GM23338 (cell line): Measurements from ENCODE around the gene SEZ6L. TPM values are rescaled to one million over a fixed set of nuclear protein-coding genes. Genes with fewer than 3 reads are reported as not detected.

Experiments used
- ATAC-seq: fragments of 200-7000 bp; cut with Tn5 transposase; 3 replicates; pipeline ENCODE4 v1.9.1; 2020
- DNase-seq: peaks from one replicate; pipeline ENCODE4 v3.0.0-alpha.2; 2015; ENCODE audit warnings: low spot score
- H2AFZ ChIP-seq: fragments of 200-600 bp; sonication (generic); 2 replicates; pipeline ENCODE4 v1.8.0; 2016; ENCODE audit warnings: antibody characterized with exemption, mild to moderate bottlenecking, moderate library complexity
- H3F3A ChIP-seq: fragments of 200-600 bp; sonication (generic); replicated peaks from 2 replicates; pipeline ENCODE4 v1.8.0; 2017; ENCODE audit warnings: antibody characterized with exemption, mixed run types, low read depth
- H3K27ac ChIP-seq: fragments of 200-600 bp; sonication (generic); 2 replicates; pipeline ENCODE4 v1.6.1; 2016; ENCODE audit warnings: low read depth
- H3K27me3 ChIP-seq: fragments of 200-600 bp; sonication (generic); 2 replicates; pipeline ENCODE4 v1.8.0; 2016; ENCODE audit warnings: mild to moderate bottlenecking, mixed run types, moderate library complexity; ENCODE audit not compliant: insufficient read depth
- H3K36me3 ChIP-seq: fragments of 200-600 bp; sonication (generic); 2 replicates; pipeline ENCODE4 v1.8.0; 2016; ENCODE audit warnings: mild to moderate bottlenecking; ENCODE audit not compliant: insufficient read depth
- H3K4me1 ChIP-seq: fragments of 200-600 bp; sonication (generic); 2 replicates; pipeline ENCODE4 v1.8.0; 2016; ENCODE audit warnings: mild to moderate bottlenecking, moderate library complexity; ENCODE audit not compliant: insufficient read depth
- H3K4me2 ChIP-seq: fragments of 200-600 bp; sonication (generic); 2 replicates; pipeline ENCODE4 v1.7.1; 2017; ENCODE audit warnings: mixed run types
- H3K4me3 ChIP-seq: fragments of 200-600 bp; sonication (generic); 2 replicates; pipeline ENCODE4 v1.6.1; 2016; ENCODE audit warnings: mixed run types
- H3K79me2 ChIP-seq: fragments of 200-600 bp; sonication (generic); replicated peaks from 2 replicates; pipeline ENCODE4 v1.8.0; 2017; ENCODE audit warnings: mild to moderate bottlenecking; ENCODE audit not compliant: insufficient read depth
- H3K9me2 ChIP-seq: fragments of 200-600 bp; sonication (generic); 2 replicates; pipeline ENCODE4 v1.8.0; 2017; ENCODE audit not compliant: insufficient read depth
- H4K20me1 ChIP-seq: fragments of 200-600 bp; sonication (generic); replicated peaks from 2 replicates; pipeline ENCODE4 v1.8.0; 2017; ENCODE audit warnings: mild to moderate bottlenecking; ENCODE audit not compliant: insufficient read depth
- H3K27ac Mint-ChIP-seq: 2 replicates; pipeline ENCODE4 v1.8.0; 2020; ENCODE audit warnings: inconsistent platforms, mild to moderate bottlenecking, moderate library complexity, mixed read lengths
- H3K27me3 Mint-ChIP-seq: 3 replicates; pipeline ENCODE4 v1.8.0; 2022; ENCODE audit warnings: low read depth, mild to moderate bottlenecking, moderate library complexity, mixed read lengths, inconsistent platforms; ENCODE audit not compliant: insufficient read depth, poor library complexity
- H3K36me3 Mint-ChIP-seq: 3 replicates; pipeline ENCODE4 v1.8.0; 2021; ENCODE audit warnings: low read depth, mild to moderate bottlenecking, inconsistent platforms, moderate library complexity, mixed read lengths
- H3K4me1 Mint-ChIP-seq: 3 replicates; pipeline ENCODE4 v1.8.0; 2020; ENCODE audit warnings: mild to moderate bottlenecking, inconsistent platforms, mixed read lengths
- H3K4me3 Mint-ChIP-seq: 3 replicates; pipeline ENCODE4 v1.8.0; 2021; ENCODE audit warnings: moderate library complexity, mild to moderate bottlenecking, inconsistent platforms, mixed read lengths
- H3K9me3 Mint-ChIP-seq: 3 replicates; pipeline ENCODE4 v1.8.0; 2020; ENCODE audit warnings: moderate library complexity, mild to moderate bottlenecking, inconsistent platforms, mixed read lengths
- CREB1 ChIP-seq: fragments of 250-450 bp; sonication (Bioruptor Pico); IDR thresholded peaks from 2 replicates; pipeline ENCODE4 v1.5.0; 2020; ENCODE audit warnings: low read depth, mild to moderate bottlenecking, moderate library complexity
- EZH2phosphoT487 ChIP-seq: fragments of 200-600 bp; sonication (generic); IDR thresholded peaks from one replicate; pipeline ENCODE4 v1.8.1; 2018; ENCODE audit warnings: antibody characterized with exemption; ENCODE audit not compliant: unreplicated experiment
- NANOG ChIP-seq: IDR thresholded peaks from 2 replicates; pipeline ENCODE4 v1.6.1; 2016; ENCODE audit warnings: antibody characterized with exemption, borderline replicate concordance
- POLR2AphosphoS5 ChIP-seq: IDR thresholded peaks from 2 replicates; pipeline ENCODE4 v1.6.1; 2016; ENCODE audit warnings: antibody characterized with exemption, low read depth
- STAT1 ChIP-seq: IDR thresholded peaks from one replicate; pipeline ENCODE4 v1.6.1; 2016; ENCODE audit warnings: antibody characterized with exemption; ENCODE audit not compliant: unreplicated experiment
- ZNF114 ChIP-seq: fragments of 250-450 bp; sonication (Bioruptor Pico); IDR thresholded peaks from 2 replicates; pipeline ENCODE4 v1.5.0; 2020; ENCODE audit warnings: mild to moderate bottlenecking, moderate library complexity
- ZNF331 ChIP-seq: fragments of 250-450 bp; sonication (Bioruptor Pico); IDR thresholded peaks from 2 replicates; pipeline ENCODE4 v1.5.0; 2020; ENCODE audit warnings: low read depth, mild to moderate bottlenecking, moderate library complexity
- polyA plus RNA-seq: library from polyadenylated mRNA; unstranded; fragments of >200 nt; fragmentation: Nextera tagmentation; extraction: Ambion mirVana; gene quantifications from 2 replicates; pipeline ENCODE4 v1.2.1, GENCODE V29; 2016
- total RNA-seq: library from RNA; depleted of rRNA; stranded (reverse); fragments of >200 nt; shearing (Covaris generic); gene quantifications from 2 replicates; pipeline ENCODE4 v1.2.3, GENCODE V29; 2014
- TF ChIP-seq, protein P1 (sequence below): fragments of 250-450 bp; sonication (Bioruptor Pico); IDR thresholded peaks from 2 replicates; pipeline ENCODE4 v1.5.0; 2020; ENCODE audit warnings: mild to moderate bottlenecking, moderate library complexity
- TF ChIP-seq, protein P2 (sequence below), 2 experiments: fragments of 200-600 bp in 1 of 2; sonication (generic) in 1 of 2; conservative IDR thresholded peaks; 2 replicates each; pipeline versions ENCODE4 v1.5.1 to v1.6.1; 2016 to 2017; ENCODE audit warnings: antibody characterized with exemption in 2 of 2, low read depth in 2 of 2, mild to moderate bottlenecking in 2 of 2, moderate library complexity in 1 of 2
- TF ChIP-seq, protein P3 (sequence below): IDR thresholded peaks from one replicate; pipeline ENCODE4 v1.6.1; 2018; ENCODE audit warnings: antibody characterized with exemption; ENCODE audit not compliant: unreplicated experiment

SEZ6L gene
- total and polyA plus RNA-seq, 2 experiments from 2014 or later: 0.13 to 0.24 TPM

DNA sequence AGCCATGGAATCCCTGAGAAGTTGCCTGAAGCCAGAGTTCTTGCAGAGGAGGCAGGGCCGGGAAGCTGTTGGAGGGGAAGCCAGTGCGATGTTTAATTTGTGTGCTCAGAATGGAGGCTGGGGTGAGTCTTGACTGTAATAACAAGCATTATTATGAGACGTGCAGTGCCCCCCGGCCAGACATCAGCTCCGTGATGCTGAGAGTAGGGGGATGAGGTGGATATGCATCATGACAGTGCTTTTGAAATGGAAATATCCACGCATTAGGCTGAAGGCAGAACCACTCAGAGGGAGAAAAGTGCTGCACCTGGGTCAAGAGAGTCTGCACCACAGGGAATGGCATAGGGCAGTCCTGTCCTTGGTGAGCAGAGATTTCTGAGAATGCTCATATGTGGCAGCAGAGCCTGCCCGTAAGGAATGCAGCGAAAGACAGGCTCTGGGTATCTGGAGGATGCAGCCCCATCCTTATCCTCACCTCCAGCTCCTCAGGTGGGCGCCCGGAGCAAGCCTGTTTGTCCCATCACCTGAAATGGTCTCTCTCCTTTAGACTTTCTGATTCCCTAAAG is 37.6 kb upstream of the SEZ6L start:
- H3F3A ChIP-seq: no peaks in the 10 kb centered on the region
- H3K27me3 ChIP-seq: no peaks in the 10 kb centered on the region
- Mint-ChIP-seq H3K4me3 (no peak overlapping the region), H3K27ac (no peak overlapping the region), H3K4me1 (peaks cover 16% of the 10 kb centered on the region), H3K36me3 (no peaks in the 10 kb centered on the region), H3K9me3 (no peaks in the 10 kb centered on the region), H3K27me3 (peaks cover 3% of the 10 kb centered on the region)
- ATAC-seq (peak; percentile 60), DNase-seq (no peak)
- H3K27ac ChIP-seq: no peak overlapping the region
- H2AFZ ChIP-seq: peak overlapping the region; percentile 85
- H3K4me1 ChIP-seq: peaks cover 7% of the 10 kb centered on the region; the same call in 1 of the 2 replicates
- H3K4me2 ChIP-seq: peak overlapping the region; percentile 18; the same call in 1 of the 2 replicates
- H3K9me2 ChIP-seq: no peaks in the 10 kb centered on the region
- TF ChIP-seq STAT1 (no peak), ZNF114 (no peak), NANOG (no peak), ZNF331 (CRISPR knock-in tag) (no peak), CREB1 (CRISPR knock-in tag) (no peak), POLR2AphosphoS5 (no peak), EZH2phosphoT487 (no peak)
- TF ChIP-seq, protein P1, sequence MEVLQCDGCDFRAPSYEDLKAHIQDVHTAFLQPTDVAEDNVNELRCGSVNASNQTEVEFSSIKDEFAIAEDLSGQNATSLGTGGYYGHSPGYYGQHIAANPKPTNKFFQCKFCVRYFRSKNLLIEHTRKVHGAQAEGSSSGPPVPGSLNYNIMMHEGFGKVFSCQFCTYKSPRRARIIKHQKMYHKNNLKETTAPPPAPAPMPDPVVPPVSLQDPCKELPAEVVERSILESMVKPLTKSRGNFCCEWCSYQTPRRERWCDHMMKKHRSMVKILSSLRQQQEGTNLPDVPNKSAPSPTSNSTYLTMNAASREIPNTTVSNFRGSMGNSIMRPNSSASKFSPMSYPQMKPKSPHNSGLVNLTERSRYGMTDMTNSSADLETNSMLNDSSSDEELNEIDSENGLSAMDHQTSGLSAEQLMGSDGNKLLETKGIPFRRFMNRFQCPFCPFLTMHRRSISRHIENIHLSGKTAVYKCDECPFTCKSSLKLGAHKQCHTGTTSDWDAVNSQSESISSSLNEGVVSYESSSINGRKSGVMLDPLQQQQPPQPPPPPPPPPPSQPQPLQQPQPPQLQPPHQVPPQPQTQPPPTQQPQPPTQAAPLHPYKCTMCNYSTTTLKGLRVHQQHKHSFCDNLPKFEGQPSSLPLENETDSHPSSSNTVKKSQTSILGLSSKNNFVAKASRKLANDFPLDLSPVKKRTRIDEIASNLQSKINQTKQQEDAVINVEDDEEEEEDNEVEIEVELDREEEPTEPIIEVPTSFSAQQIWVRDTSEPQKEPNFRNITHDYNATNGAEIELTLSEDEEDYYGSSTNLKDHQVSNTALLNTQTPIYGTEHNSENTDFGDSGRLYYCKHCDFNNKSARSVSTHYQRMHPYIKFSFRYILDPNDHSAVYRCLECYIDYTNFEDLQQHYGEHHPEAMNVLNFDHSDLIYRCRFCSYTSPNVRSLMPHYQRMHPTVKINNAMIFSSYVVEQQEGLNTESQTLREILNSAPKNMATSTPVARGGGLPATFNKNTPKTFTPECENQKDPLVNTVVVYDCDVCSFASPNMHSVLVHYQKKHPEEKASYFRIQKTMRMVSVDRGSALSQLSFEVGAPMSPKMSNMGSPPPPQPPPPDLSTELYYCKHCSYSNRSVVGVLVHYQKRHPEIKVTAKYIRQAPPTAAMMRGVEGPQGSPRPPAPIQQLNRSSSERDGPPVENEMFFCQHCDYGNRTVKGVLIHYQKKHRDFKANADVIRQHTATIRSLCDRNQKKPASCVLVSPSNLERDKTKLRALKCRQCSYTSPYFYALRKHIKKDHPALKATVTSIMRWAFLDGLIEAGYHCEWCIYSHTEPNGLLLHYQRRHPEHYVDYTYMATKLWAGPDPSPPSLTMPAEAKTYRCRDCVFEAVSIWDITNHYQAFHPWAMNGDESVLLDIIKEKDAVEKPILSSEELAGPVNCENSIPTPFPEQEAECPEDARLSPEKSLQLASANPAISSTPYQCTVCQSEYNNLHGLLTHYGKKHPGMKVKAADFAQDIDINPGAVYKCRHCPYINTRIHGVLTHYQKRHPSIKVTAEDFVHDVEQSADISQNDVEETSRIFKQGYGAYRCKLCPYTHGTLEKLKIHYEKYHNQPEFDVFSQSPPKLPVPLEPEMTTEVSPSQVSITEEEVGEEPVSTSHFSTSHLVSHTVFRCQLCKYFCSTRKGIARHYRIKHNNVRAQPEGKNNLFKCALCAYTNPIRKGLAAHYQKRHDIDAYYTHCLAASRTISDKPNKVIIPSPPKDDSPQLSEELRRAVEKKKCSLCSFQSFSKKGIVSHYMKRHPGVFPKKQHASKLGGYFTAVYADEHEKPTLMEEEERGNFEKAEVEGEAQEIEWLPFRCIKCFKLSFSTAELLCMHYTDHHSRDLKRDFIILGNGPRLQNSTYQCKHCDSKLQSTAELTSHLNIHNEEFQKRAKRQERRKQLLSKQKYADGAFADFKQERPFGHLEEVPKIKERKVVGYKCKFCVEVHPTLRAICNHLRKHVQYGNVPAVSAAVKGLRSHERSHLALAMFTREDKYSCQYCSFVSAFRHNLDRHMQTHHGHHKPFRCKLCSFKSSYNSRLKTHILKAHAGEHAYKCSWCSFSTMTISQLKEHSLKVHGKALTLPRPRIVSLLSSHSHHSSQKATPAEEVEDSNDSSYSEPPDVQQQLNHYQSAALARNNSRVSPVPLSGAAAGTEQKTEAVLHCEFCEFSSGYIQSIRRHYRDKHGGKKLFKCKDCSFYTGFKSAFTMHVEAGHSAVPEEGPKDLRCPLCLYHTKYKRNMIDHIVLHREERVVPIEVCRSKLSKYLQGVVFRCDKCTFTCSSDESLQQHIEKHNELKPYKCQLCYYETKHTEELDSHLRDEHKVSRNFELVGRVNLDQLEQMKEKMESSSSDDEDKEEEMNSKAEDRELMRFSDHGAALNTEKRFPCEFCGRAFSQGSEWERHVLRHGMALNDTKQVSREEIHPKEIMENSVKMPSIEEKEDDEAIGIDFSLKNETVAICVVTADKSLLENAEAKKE (CRISPR knock-in tag): no peak
- TF ChIP-seq, protein P2, sequence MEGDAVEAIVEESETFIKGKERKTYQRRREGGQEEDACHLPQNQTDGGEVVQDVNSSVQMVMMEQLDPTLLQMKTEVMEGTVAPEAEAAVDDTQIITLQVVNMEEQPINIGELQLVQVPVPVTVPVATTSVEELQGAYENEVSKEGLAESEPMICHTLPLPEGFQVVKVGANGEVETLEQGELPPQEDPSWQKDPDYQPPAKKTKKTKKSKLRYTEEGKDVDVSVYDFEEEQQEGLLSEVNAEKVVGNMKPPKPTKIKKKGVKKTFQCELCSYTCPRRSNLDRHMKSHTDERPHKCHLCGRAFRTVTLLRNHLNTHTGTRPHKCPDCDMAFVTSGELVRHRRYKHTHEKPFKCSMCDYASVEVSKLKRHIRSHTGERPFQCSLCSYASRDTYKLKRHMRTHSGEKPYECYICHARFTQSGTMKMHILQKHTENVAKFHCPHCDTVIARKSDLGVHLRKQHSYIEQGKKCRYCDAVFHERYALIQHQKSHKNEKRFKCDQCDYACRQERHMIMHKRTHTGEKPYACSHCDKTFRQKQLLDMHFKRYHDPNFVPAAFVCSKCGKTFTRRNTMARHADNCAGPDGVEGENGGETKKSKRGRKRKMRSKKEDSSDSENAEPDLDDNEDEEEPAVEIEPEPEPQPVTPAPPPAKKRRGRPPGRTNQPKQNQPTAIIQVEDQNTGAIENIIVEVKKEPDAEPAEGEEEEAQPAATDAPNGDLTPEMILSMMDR (conservative IDR thresholded peaks at IDR 0.05; ENCODE audit: low read depth in 2 of 2): no peak
- TF ChIP-seq, protein P3, sequence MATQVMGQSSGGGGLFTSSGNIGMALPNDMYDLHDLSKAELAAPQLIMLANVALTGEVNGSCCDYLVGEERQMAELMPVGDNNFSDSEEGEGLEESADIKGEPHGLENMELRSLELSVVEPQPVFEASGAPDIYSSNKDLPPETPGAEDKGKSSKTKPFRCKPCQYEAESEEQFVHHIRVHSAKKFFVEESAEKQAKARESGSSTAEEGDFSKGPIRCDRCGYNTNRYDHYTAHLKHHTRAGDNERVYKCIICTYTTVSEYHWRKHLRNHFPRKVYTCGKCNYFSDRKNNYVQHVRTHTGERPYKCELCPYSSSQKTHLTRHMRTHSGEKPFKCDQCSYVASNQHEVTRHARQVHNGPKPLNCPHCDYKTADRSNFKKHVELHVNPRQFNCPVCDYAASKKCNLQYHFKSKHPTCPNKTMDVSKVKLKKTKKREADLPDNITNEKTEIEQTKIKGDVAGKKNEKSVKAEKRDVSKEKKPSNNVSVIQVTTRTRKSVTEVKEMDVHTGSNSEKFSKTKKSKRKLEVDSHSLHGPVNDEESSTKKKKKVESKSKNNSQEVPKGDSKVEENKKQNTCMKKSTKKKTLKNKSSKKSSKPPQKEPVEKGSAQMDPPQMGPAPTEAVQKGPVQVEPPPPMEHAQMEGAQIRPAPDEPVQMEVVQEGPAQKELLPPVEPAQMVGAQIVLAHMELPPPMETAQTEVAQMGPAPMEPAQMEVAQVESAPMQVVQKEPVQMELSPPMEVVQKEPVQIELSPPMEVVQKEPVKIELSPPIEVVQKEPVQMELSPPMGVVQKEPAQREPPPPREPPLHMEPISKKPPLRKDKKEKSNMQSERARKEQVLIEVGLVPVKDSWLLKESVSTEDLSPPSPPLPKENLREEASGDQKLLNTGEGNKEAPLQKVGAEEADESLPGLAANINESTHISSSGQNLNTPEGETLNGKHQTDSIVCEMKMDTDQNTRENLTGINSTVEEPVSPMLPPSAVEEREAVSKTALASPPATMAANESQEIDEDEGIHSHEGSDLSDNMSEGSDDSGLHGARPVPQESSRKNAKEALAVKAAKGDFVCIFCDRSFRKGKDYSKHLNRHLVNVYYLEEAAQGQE: no peak
- no peaks in the 10 kb centered on the region for H3K36me3 ChIP-seq
- no peaks in the 10 kb centered on the region for H4K20me1 ChIP-seq
- no peaks in the 10 kb centered on the region for H3K79me2 ChIP-seq
- H3K4me3 ChIP-seq: no peak overlapping the region
